Testis (tissue), 2 donors: ENCODE results near the gene PIP5K1B.

Experiments
- CTCF ChIP-seq, 3 experiments: fragments of 450-650 bp in 2 of 3; fragments of 200-600 bp in 1 of 3; sonication (generic) in 1 of 3; IDR thresholded peaks; one replicate each; pipeline ENCODE4 v1.5.1; 2016 to 2019; ENCODE audit warnings: antibody characterized with exemption in 3 of 3, mild to moderate bottlenecking in 2 of 3, moderate library complexity in 1 of 3
- POLR2A ChIP-seq: fragments of 450-650 bp; IDR thresholded peaks from one replicate; pipeline ENCODE4 v1.6.1; 2017; ENCODE audit warnings: antibody characterized with exemption, mild to moderate bottlenecking, moderate library complexity

- TF ChIP-seq CTCF (IDR thresholded peaks at IDR 0.05) (no peak), POLR2A (no peak)
Measured at GRCh38 chr9:68719847-68720246, 14.8 kb downstream of the PIP5K1B start.
